NB4 (cell line): Measurements from ENCODE around the gene CLSTN1.

ENCODE experiments used
- CTCF ChIP-seq: IDR thresholded peaks from one replicate; pipeline ENCODE4 v1.5.1; 2012; ENCODE audit warnings: low read depth, low read length
- MAX ChIP-seq: IDR thresholded peaks from 2 replicates; pipeline ENCODE4 v1.6.1; 2011; ENCODE audit warnings: low read depth, low read length
- MYC ChIP-seq: IDR thresholded peaks from 2 replicates; pipeline ENCODE4 v1.6.1; 2011; ENCODE audit warnings: low read depth, low read length
- POLR2A ChIP-seq: IDR thresholded peaks from 2 replicates; pipeline ENCODE4 v1.6.1; 2011; ENCODE audit warnings: mild to moderate bottlenecking; ENCODE audit not compliant: insufficient read length; ENCODE audit errors: extremely low read depth

GRCh38 chr1:9861360-9861759 is 37.6 kb upstream of the CLSTN1 start:
- TF ChIP-seq POLR2A, result no peak
- TF ChIP-seq MAX, result no peak
- TF ChIP-seq CTCF, result no peak
- no peak for TF ChIP-seq MYC
